ENCODE data around the gene STPG1. TPM values are rescaled to one million over a fixed set of nuclear protein-coding genes. Genes with fewer than 3 reads are reported as not detected.

The STPG1 gene
- total and polyA plus RNA-seq, 9 of the 15 experiments (the other 6 are each of a cell fraction or from before 2014, with no cell fraction given) = 5.0 to 11.9 (median 8.3) TPM

- TF ChIP-seq ZBTB5 (IDR thresholded peaks at IDR 0.05) (peak; percentile 99), ARID2 (IDR thresholded peaks at IDR 0.05) (no peak), SMARCC2 (IDR thresholded peaks at IDR 0.05; ENCODE audit: low read depth) (0 out of 2 replicates have a peak, but pooled peaks have one; percentile 16), NCOA1 (IDR thresholded peaks at IDR 0.05; ENCODE audit: low read depth) (peak; percentile 37; the same call in 1 of the 2 replicates), ZNF518B (CRISPR knock-in tag; IDR thresholded peaks at IDR 0.05) (no peak), NUFIP1 (IDR thresholded peaks at IDR 0.05; ENCODE audit: partially characterized antibody) (no peak), E2F5 (CRISPR knock-in tag; IDR thresholded peaks at IDR 0.05) (no peak), POLR2AphosphoS5 (IDR thresholded peaks at IDR 0.05; ENCODE audit: control insufficient read depth, insufficient read depth, low read depth, low read length) (peak; percentile 36; the same call in 1 of the 2 replicates), ZBTB8A (IDR thresholded peaks at IDR 0.05; ENCODE audit: partially characterized antibody) (no peak), ZNF639 (CRISPR knock-in tag; conservative IDR thresholded peaks at IDR 0.05 in 1 of 2, IDR thresholded peaks at IDR 0.05 in 1 of 2) (no peak), NR0B1 (IDR thresholded peaks at IDR 0.05; ENCODE audit: partially characterized antibody) (no peak), TBL1XR1 (IDR thresholded peaks at IDR 0.05; ENCODE audit: low read length in 2 of 2) (no peak), NRF1 (conservative IDR thresholded peaks at IDR 0.05 in 1 of 2, IDR thresholded peaks at IDR 0.05 in 1 of 2) (peak; percentile 70 to 73), PHTF2 (CRISPR knock-in tag; IDR thresholded peaks at IDR 0.05) (no peak), ATF2 (CRISPR knock-in tag; IDR thresholded peaks at IDR 0.05) (no peak)
Measured at GRCh38 chr1:24413350-24414163, at the start of gene STPG1 (continued).
